ENCODE results near the gene FANCD2. TPM values are rescaled to one million over a fixed set of nuclear protein-coding genes. Genes with fewer than 3 reads are reported as not detected.
"Not testable (repeated sequence)": the region's sequence is repeated elsewhere in the genome, so short reads cannot be mapped to it uniquely, and the experiment has no call there.

FANCD2 gene
- total and polyA plus RNA-seq, 4 experiments from 2014 or later, result 5.3 to 28.3 (median 16.7) TPM

GRCh38 chr3:10012106-10012505 lies 14.1 kb upstream of the FANCD2 start:
- DNase-seq, result no peak
- POLR2A ChIA-PET (ENCODE audit: partially characterized antibody), result interaction anchor here (1.2 kb wide), 1 partner anchor 14 kb away, joined by 4 read pairs; the partner anchor contains the start of gene FANCD2
- peak overlapping the region in 1 of 7 donors; percentile 64 for H3K27ac Mint-ChIP-seq
- Histone ChIP-seq H3K4me1 (ENCODE audit: insufficient read depth, low read length) (peaks cover 22% of the 10 kb centered on the region), H3K9me3 (ENCODE audit: control insufficient read depth in 1 of 2, low read length in 2 of 2) (no peaks in the 10 kb centered on the region), H3K27me3 (ENCODE audit: insufficient read depth, low read length) (no peaks in the 10 kb centered on the region), H3K36me3 (ENCODE audit: insufficient read depth, low read length) (no peaks in the 10 kb centered on the region), H3K27ac (ENCODE audit: low read depth, low read length) (no peak overlapping the region), H3K4me3 (ENCODE audit: low read length in 2 of 2) (no peak overlapping the region)
- H3K27me3 Mint-ChIP-seq, result no peaks in the 10 kb centered on the region
- H3K4me3 Mint-ChIP-seq, result peak overlapping the region; percentile 51 to 79 (median 72)
- peaks cover 0 to 3% of the 10 kb centered on the region in 2 donors for H3K36me3 Mint-ChIP-seq
- intact Hi-C loops (cut with micrococcal nuclease), result no loop called here
- CTCF ChIA-PET (ENCODE audit: partially characterized antibody), result no interaction called here
- H3K4me1 Mint-ChIP-seq, result peaks cover 8 to 28% (median 17%) of the 10 kb centered on the region in 4 donors
- no peaks in the 10 kb centered on the region for H3K9me3 Mint-ChIP-seq

- no peak overlapping the region for H3K27ac Mint-ChIP-seq
- no peaks in the 10 kb centered on the region for H3K9me3 Mint-ChIP-seq
- intact Hi-C loops (cut with micrococcal nuclease), result no loop called here
- no peak overlapping the region for H3K4me3 ChIP-seq (ENCODE audit: low read length in 2 of 2)
- no peaks in the 10 kb centered on the region for H3K27me3 ChIP-seq (ENCODE audit: insufficient read depth, low read length)
- peaks cover 5 to 17% of the 10 kb centered on the region in 2 donors for H3K36me3 Mint-ChIP-seq
- H3K27me3 Mint-ChIP-seq, result no peaks in the 10 kb centered on the region
- H3K4me3 Mint-ChIP-seq, result peak overlapping the region in 1 of 8 donors; percentile 20
- POLR2A ChIA-PET (ENCODE audit: partially characterized antibody), result no interaction called here
- no peak overlapping the region for H3K27ac ChIP-seq (ENCODE audit: low read depth, low read length)
- CTCF ChIA-PET (ENCODE audit: partially characterized antibody), result no interaction called here
- peaks cover 9% of the 10 kb centered on the region for H3K4me1 ChIP-seq (ENCODE audit: insufficient read depth, low read length)
- no peaks in the 10 kb centered on the region for H3K9me3 ChIP-seq (ENCODE audit: control insufficient read depth in 1 of 2, low read length in 2 of 2)
- H3K36me3 ChIP-seq (ENCODE audit: insufficient read depth, low read length), result peaks cover 3% of the 10 kb centered on the region
- H3K4me1 Mint-ChIP-seq, result peaks cover under 1 to 10% (median 4%) of the 10 kb centered on the region in 4 donors
- DNase-seq, result no peak
Observed at GRCh38 chr3:10015461-10015904, 10.8 kb upstream of the FANCD2 start.

- no peak for DNase-seq
- peaks cover 22% of the 10 kb centered on the region for H3K36me3 ChIP-seq (ENCODE audit: insufficient read depth, low read length)
- POLR2A ChIA-PET (ENCODE audit: partially characterized antibody), result no interaction called here
- H3K4me1 ChIP-seq (ENCODE audit: insufficient read depth, low read length), result no peaks in the 10 kb centered on the region
- Mint-ChIP-seq H3K36me3 (peaks cover 11 to 32% of the 10 kb centered on the region in 2 donors), H3K27me3 (no peaks in the 10 kb centered on the region), H3K9me3 (no peaks in the 10 kb centered on the region), H3K27ac (peak overlapping the region in 2 of 7 donors; percentile 7 to 64), H3K4me3 (no peak overlapping the region), H3K4me1 (peaks cover 0 to 5% (median under 1%) of the 10 kb centered on the region in 4 donors)
- H3K9me3 ChIP-seq (ENCODE audit: control insufficient read depth in 1 of 2, low read length in 2 of 2), result no peaks in the 10 kb centered on the region
- no peak overlapping the region for H3K27ac ChIP-seq (ENCODE audit: low read depth, low read length)
- intact Hi-C loops (cut with micrococcal nuclease), result no loop called here
- no peaks in the 10 kb centered on the region for H3K27me3 ChIP-seq (ENCODE audit: insufficient read depth, low read length)
- H3K4me3 ChIP-seq (ENCODE audit: low read length in 2 of 2), result no peak overlapping the region
- CTCF ChIA-PET (ENCODE audit: partially characterized antibody), result interaction anchor here (1.5 kb wide), 1 partner anchor 9 kb away, joined by 3 read pairs; no protein-coding TSS in a partner anchor
Observed at GRCh38 chr3:10017636-10018292, 8.5 kb upstream of the FANCD2 start.

GRCh38 chr3:10018806-10019205 lies 7.4 kb upstream of the FANCD2 start:
- not testable (repeated sequence) for H3K27me3 ChIP-seq (ENCODE audit: insufficient read depth, low read length)
- ChIA-PET POLR2A (ENCODE audit: partially characterized antibody) (interaction anchor here (0.6 kb wide), 1 partner anchor 21 kb away, joined by 3 read pairs; no protein-coding TSS in a partner anchor), CTCF (ENCODE audit: partially characterized antibody) (interaction anchor here (1.5 kb wide), 1 partner anchor 11 kb away, joined by 3 read pairs; no protein-coding TSS in a partner anchor)

DNA sequence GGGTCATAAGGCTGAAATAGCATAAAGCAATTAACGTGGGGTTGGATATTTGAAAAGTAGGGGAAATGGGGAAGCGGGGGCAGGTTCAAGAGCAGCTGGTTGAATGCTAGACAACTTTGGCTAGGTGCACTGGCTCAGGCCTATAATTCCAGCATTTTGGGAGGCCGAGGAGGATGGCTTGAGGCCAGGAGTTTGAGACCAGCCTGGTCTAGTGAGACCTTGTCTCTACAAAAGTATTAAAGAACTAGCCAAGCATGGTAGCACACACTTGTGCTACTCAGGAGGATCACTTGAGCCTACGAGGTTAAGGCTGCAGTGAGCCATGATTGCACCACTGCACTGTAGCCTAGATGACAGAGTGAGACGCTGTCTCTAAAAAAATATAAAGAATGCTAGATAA lies 6.9 kb upstream of the FANCD2 start:
- Mint-ChIP-seq H3K9me3 (no peaks in the 10 kb centered on the region), H3K27ac (no peak overlapping the region), H3K4me3 (no peak overlapping the region), H3K36me3 (peaks cover 15 to 42% of the 10 kb centered on the region in 2 donors), H3K27me3 (no peaks in the 10 kb centered on the region), H3K4me1 (peaks cover 2 to 9% (median 4%) of the 10 kb centered on the region in 4 donors)
- POLR2A ChIA-PET (ENCODE audit: partially characterized antibody), result no interaction called here
- no peak overlapping the region for H3K27ac ChIP-seq (ENCODE audit: low read depth, low read length)
- DNase-seq, result no peak
- peaks cover 22% of the 10 kb centered on the region for H3K36me3 ChIP-seq (ENCODE audit: insufficient read depth, low read length)
- CTCF ChIA-PET (ENCODE audit: partially characterized antibody), result interaction anchor here (1.5 kb wide), 1 partner anchor 11 kb away, joined by 3 read pairs; no protein-coding TSS in a partner anchor
- no peaks in the 10 kb centered on the region for H3K9me3 ChIP-seq (ENCODE audit: control insufficient read depth in 1 of 2, low read length in 2 of 2)
- peaks cover 2% of the 10 kb centered on the region for H3K4me1 ChIP-seq (ENCODE audit: insufficient read depth, low read length)
- intact Hi-C loops (cut with micrococcal nuclease), result no loop called here
- H3K4me3 ChIP-seq (ENCODE audit: low read length in 2 of 2), result no peak overlapping the region
- H3K27me3 ChIP-seq (ENCODE audit: insufficient read depth, low read length), result no peaks in the 10 kb centered on the region

More at GRCh38 chr3:10018806-10019205, 7.4 kb upstream of the FANCD2 start:
- DNase-seq; H3K27ac Mint-ChIP-seq; H3K27ac ChIP-seq (ENCODE audit: low read depth, low read length); H3K4me3 ChIP-seq (ENCODE audit: low read length in 2 of 2); H3K9me3 ChIP-seq (ENCODE audit: control insufficient read depth in 1 of 2, low read length in 2 of 2); H3K4me1 ChIP-seq (ENCODE audit: insufficient read depth, low read length); H3K4me3 Mint-ChIP-seq; intact Hi-C loops (cut with micrococcal nuclease); H3K27me3 Mint-ChIP-seq; H3K4me1 Mint-ChIP-seq; H3K9me3 Mint-ChIP-seq: not testable (repeated sequence)
- H3K36me3 Mint-ChIP-seq, result peaks cover 15 to 42% of the 10 kb centered on the region in 2 donors
- H3K36me3 ChIP-seq (ENCODE audit: insufficient read depth, low read length), result peaks cover 22% of the 10 kb centered on the region

DNA sequence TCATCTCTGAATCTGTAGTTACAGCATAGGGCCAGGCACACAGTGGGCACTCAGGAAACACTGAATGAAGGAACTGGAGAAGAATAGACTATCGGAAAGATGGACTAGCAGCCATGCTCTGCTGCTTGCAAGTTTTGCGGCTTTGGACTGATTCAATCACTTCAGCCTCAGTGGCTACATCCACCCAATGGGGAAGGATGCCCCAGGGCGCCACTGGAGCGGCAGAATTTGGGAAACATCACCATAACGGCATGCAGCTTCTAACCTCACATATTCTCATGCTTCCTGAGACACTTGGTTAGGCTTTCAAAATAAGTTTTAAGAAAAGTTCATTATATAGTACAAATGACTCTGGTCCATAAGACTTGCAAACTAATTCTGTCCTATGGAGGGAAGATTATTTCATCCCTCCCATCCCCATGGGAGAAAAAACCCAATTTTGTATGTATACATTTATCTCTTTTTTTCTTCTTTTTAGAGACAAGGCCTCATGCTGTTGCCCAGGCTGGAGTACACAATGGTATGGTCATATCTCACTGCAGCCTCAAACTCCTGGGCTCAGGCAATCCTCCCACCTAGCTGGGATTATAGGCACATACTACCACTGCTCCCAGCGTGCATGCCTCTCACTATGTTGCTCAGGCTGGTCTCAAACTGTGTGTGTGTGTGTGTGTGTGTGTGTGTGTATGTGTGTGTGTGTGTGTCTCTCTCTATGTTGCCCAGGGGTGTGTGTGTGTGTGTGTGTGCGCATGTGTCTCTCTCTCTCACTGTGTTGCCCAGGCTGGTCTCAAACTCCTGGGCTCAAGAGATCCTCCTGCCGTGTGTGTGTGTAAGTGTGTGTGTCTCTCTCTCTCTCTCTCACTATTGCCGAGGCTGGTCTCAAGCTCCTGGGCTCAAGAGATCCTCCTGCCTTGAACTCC lies 4.1 kb upstream of the FANCD2 start:
- Mint-ChIP-seq H3K27me3 (no peaks in the 10 kb centered on the region), H3K36me3 (peaks cover 15 to 53% of the 10 kb centered on the region in 2 donors), H3K4me3 (no peak overlapping the region), H3K9me3 (no peaks in the 10 kb centered on the region), H3K4me1 (peaks cover 6 to 36% (median 13%) of the 10 kb centered on the region in 4 donors), H3K27ac (peak overlapping the region in 2 of 7 donors; percentile 57 to 67)
- ChIA-PET POLR2A (ENCODE audit: partially characterized antibody) (no interaction called here), CTCF (ENCODE audit: partially characterized antibody) (no interaction called here)
- Histone ChIP-seq H3K36me3 (ENCODE audit: insufficient read depth, low read length) (peaks cover 22% of the 10 kb centered on the region), H3K27me3 (ENCODE audit: insufficient read depth, low read length) (no peaks in the 10 kb centered on the region), H3K4me3 (ENCODE audit: low read length in 2 of 2) (no peak overlapping the region), H3K4me1 (ENCODE audit: insufficient read depth, low read length) (peaks cover 20% of the 10 kb centered on the region), H3K27ac (ENCODE audit: low read depth, low read length) (no peak overlapping the region), H3K9me3 (ENCODE audit: control insufficient read depth in 1 of 2, low read length in 2 of 2) (no peaks in the 10 kb centered on the region)
- intact Hi-C loops (cut with micrococcal nuclease), result no loop called here
- DNase-seq, result no peak
